ENCODE results near the gene ATG10. TPM values are rescaled to one million over a fixed set of nuclear protein-coding genes. Genes with fewer than 3 reads are reported as not detected.
"Not testable (repeated sequence)": the region's sequence is repeated elsewhere in the genome, so short reads cannot be mapped to it uniquely, and the experiment has no call there.

The ATG10 gene
- total RNA-seq = 1 to 10 TPM; 6.0 to 6.3 TPM
- long read RNA-seq, transcript ATG10-201 (8 exons, 3,033 nt) = major isoform, 5 of 14 reads
- long read RNA-seq, partial matches to known transcripts = 0 of 14 reads
- long read RNA-seq, other reads (novel, unspliced or antisense) = 8 of 14 reads

GRCh38 chr5:81971712-81972491 is at the start of gene ATG10:
Gene ATG10 (plus strand): TSS chr5:81972023. CDS start chr5:81987571, 15,548 bp downstream.
- DNase-seq (peak; percentile 89 to 91), ATAC-seq (peak; percentile 97)
- intact Hi-C loops (cut with DNase I, micrococcal nuclease) = loop anchor here in 1 of 2 donors (10.0 kb wide), 1 partner anchor 117 kb away; no protein-coding TSS in a partner anchor

- DNase-seq = no peak
- ATAC-seq = no peak
- intact Hi-C loops (cut with DNase I, micrococcal nuclease) = no loop called here
Observed at GRCh38 chr5:81922854-81923279, 49.0 kb upstream of the ATG10 start.

- no peak for ATAC-seq
- no peak for DNase-seq
- intact Hi-C loops (cut with DNase I, micrococcal nuclease) = no loop called here
Observed at GRCh38 chr5:81924442-81924841, 47.4 kb upstream of the ATG10 start.

- no peak for DNase-seq
- ATAC-seq = no peak
- intact Hi-C loops (cut with DNase I, micrococcal nuclease) = no loop called here
Observed at GRCh38 chr5:81925009-81925408, 46.8 kb upstream of the ATG10 start.

GRCh38 chr5:81925981-81926380 is 45.8 kb upstream of the ATG10 start:
- intact Hi-C loops (cut with DNase I, micrococcal nuclease) = no loop called here
- DNase-seq = no peak
- ATAC-seq = no peak

GRCh38 chr5:81936066-81936465 is 35.8 kb upstream of the ATG10 start:
- ATAC-seq (no peak), DNase-seq (no peak)
- intact Hi-C loops (cut with DNase I, micrococcal nuclease) = no loop called here

GRCh38 chr5:81936750-81937149 is 35.1 kb upstream of the ATG10 start:
- no peak for DNase-seq
- intact Hi-C loops (cut with DNase I, micrococcal nuclease) = no loop called here
- ATAC-seq = peak; percentile 26

GRCh38 chr5:81942746-81943145 is 29.1 kb upstream of the ATG10 start:
- no peak for DNase-seq
- intact Hi-C loops (cut with DNase I, micrococcal nuclease) = no loop called here
- no peak for ATAC-seq

- intact Hi-C loops (cut with DNase I, micrococcal nuclease) = no loop called here
- ATAC-seq = no peak
- no peak for DNase-seq
Observed at GRCh38 chr5:81948349-81948748, 23.5 kb upstream of the ATG10 start.

- ATAC-seq (no peak), DNase-seq (no peak)
- intact Hi-C loops (cut with DNase I, micrococcal nuclease) = no loop called here
Observed at GRCh38 chr5:81949462-81949861, 22.4 kb upstream of the ATG10 start.

- DNase-seq = no peak
- intact Hi-C loops (cut with DNase I, micrococcal nuclease) = no loop called here
- no peak for ATAC-seq
Observed at GRCh38 chr5:81950996-81951395, 20.8 kb upstream of the ATG10 start.

GRCh38 chr5:81954796-81955195 is 17.0 kb upstream of the ATG10 start:
- intact Hi-C loops (cut with DNase I, micrococcal nuclease); ATAC-seq; DNase-seq: not testable (repeated sequence)

GRCh38 chr5:81958129-81958528 is 13.7 kb upstream of the ATG10 start:
- ATAC-seq; DNase-seq; intact Hi-C loops (cut with DNase I, micrococcal nuclease): not testable (repeated sequence)

GRCh38 chr5:81961651-81962440 is 10.0 kb upstream of the ATG10 start:
- no peak for ATAC-seq
- intact Hi-C loops (cut with DNase I, micrococcal nuclease) = no loop called here
- DNase-seq = no peak

- intact Hi-C loops (cut with DNase I, micrococcal nuclease) = no loop called here
- no peak for ATAC-seq
- DNase-seq = no peak
Observed at GRCh38 chr5:81963544-81963943, 8.3 kb upstream of the ATG10 start.

- intact Hi-C loops (cut with DNase I, micrococcal nuclease) = no loop called here
Observed at GRCh38 chr5:81965524-81965923, 6.3 kb upstream of the ATG10 start.

GRCh38 chr5:81969226-81969625 is 2.6 kb upstream of the ATG10 start:
- no peak for DNase-seq
- no peak for ATAC-seq
- intact Hi-C loops (cut with DNase I, micrococcal nuclease) = no loop called here

More at GRCh38 chr5:81965524-81965923, 6.3 kb upstream of the ATG10 start:
- ATAC-seq (no peak), DNase-seq (no peak)

- intact Hi-C loops (cut with DNase I, micrococcal nuclease) = loop anchor here in 1 of 2 donors (10.0 kb wide), 1 partner anchor 115 kb away; no protein-coding TSS in a partner anchor
- DNase-seq (no peak), ATAC-seq (no peak)
Observed at GRCh38 chr5:81969912-81970311, 1.9 kb upstream of the ATG10 start.

- peak; percentile 47 for ATAC-seq
- peak in 1 of 2 donors; percentile 16 for DNase-seq
- intact Hi-C loops (cut with DNase I, micrococcal nuclease) = loop anchor here in 1 of 2 donors (10.0 kb wide), 1 partner anchor 116 kb away; no protein-coding TSS in a partner anchor
Observed at GRCh38 chr5:81971111-81971711, 612 bp upstream of the ATG10 start.
